CD14-positive monocyte (primary cell): ENCODE data around the gene MOK. TPM values are rescaled to one million over a fixed set of nuclear protein-coding genes. Genes with fewer than 3 reads are reported as not detected.

Experiments used
- DNase-seq, 3 donors: peaks; one replicate each; pipeline ENCODE4 v3.0.0-alpha.2; 2011 to 2022
- H2AFZ ChIP-seq: 2 replicates; pipeline ENCODE4 v1.6.0; 2012; ENCODE audit warnings: mild to moderate bottlenecking, low read depth, low read length, inconsistent platforms; ENCODE audit not compliant: insufficient read depth, poor library complexity, severe bottlenecking
- H3K27ac ChIP-seq, 2 donors: 1 replicate in 1 of 2; 2 replicates in 1 of 2; pipeline ENCODE4 v1.5.1; 2012 to 2013; ENCODE audit warnings: low read length in 2 of 2, control low read depth in 1 of 2, inconsistent platforms in 1 of 2, low read depth in 1 of 2, mild to moderate bottlenecking in 1 of 2
- H3K27me3 ChIP-seq, 2 donors: one replicate each; pipeline versions ENCODE4 v1.6.0 to v1.6.1; 2011 to 2013; ENCODE audit warnings: low read length in 2 of 2; ENCODE audit not compliant: control insufficient read depth in 2 of 2, insufficient read depth in 2 of 2
- H3K36me3 ChIP-seq, 2 donors: replicated peaks in 1 of 2; 1 replicate in 1 of 2; 2 replicates in 1 of 2; pipeline versions ENCODE4 v1.5.1 to v1.6.1; 2012 to 2013; ENCODE audit warnings: low read length in 2 of 2, control low read depth in 1 of 2, inconsistent platforms in 1 of 2, mild to moderate bottlenecking in 1 of 2; ENCODE audit not compliant: insufficient read depth in 2 of 2, control insufficient read depth in 1 of 2
- H3K4me1 ChIP-seq, 2 donors: 1 replicate in 1 of 2; 2 replicates in 1 of 2; pipeline versions ENCODE4 v1.5.1 to v1.6.1; 2012 to 2013; ENCODE audit warnings: low read length in 2 of 2, control low read depth in 1 of 2, inconsistent platforms in 1 of 2, mild to moderate bottlenecking in 1 of 2, moderate library complexity in 1 of 2; ENCODE audit not compliant: insufficient read depth in 2 of 2, control insufficient read depth in 1 of 2
- H3K4me2 ChIP-seq: replicated peaks from 2 replicates; pipeline ENCODE3; 2012; ENCODE audit warnings: low read length, moderate library complexity, mild to moderate bottlenecking; ENCODE audit not compliant: poor library complexity, severe bottlenecking; ENCODE audit errors: extremely low read depth
- H3K4me3 ChIP-seq, 3 experiments: fragments of 200-600 bp in 1 of 3; sonication (generic) in 1 of 3; replicated peaks in 1 of 3; 1 replicate in 2 of 3; 2 replicates in 1 of 3; pipeline ENCODE4 v1.5.1; 2011 to 2013; ENCODE audit warnings: low read length in 3 of 3, mild to moderate bottlenecking in 3 of 3, control low read depth in 2 of 3, low read depth in 2 of 3, inconsistent platforms in 1 of 3, moderate library complexity in 1 of 3
- H3K79me2 ChIP-seq: 2 replicates; pipeline ENCODE4 v1.6.0; 2012; ENCODE audit warnings: mild to moderate bottlenecking, control low read depth, inconsistent platforms, low read length, moderate library complexity; ENCODE audit not compliant: insufficient read depth
- H3K9ac ChIP-seq: 2 replicates; pipeline ENCODE4 v1.6.0; 2017; ENCODE audit warnings: low read length, mild to moderate bottlenecking; ENCODE audit not compliant: insufficient read depth, poor library complexity, severe bottlenecking
- H3K9me3 ChIP-seq, 2 donors: replicated peaks in 1 of 2; 1 replicate in 1 of 2; 2 replicates in 1 of 2; pipeline versions ENCODE4 v1.5.1 to v1.6.1; 2012 to 2013; ENCODE audit warnings: low read length in 2 of 2, control low read depth in 1 of 2; ENCODE audit not compliant: control insufficient read depth in 1 of 2, insufficient read depth in 1 of 2
- H4K20me1 ChIP-seq: 2 replicates; pipeline ENCODE4 v1.6.0; 2012; ENCODE audit warnings: mild to moderate bottlenecking, low read length, control low read depth, moderate library complexity; ENCODE audit not compliant: insufficient read depth
- H3K27ac Mint-ChIP-seq, 7 donors: one replicate each; pipeline ENCODE4 v1.8.0; 2020; ENCODE audit warnings: mild to moderate bottlenecking in 7 of 7, mixed read lengths in 7 of 7, moderate library complexity in 6 of 7, inconsistent platforms in 2 of 7
- H3K27me3 Mint-ChIP-seq, 3 donors: one replicate each; pipeline ENCODE4 v1.8.0; 2021 to 2022; ENCODE audit warnings: low read depth in 3 of 3, mild to moderate bottlenecking in 3 of 3, mixed read lengths in 3 of 3, moderate library complexity in 3 of 3, inconsistent platforms in 1 of 3
- H3K36me3 Mint-ChIP-seq, 2 donors: one replicate each; pipeline ENCODE4 v1.8.0; 2020; ENCODE audit warnings: mixed read lengths in 2 of 2, inconsistent platforms in 1 of 2, mild to moderate bottlenecking in 1 of 2
- H3K4me1 Mint-ChIP-seq: one replicate; pipeline ENCODE4 v1.8.0; 2020; ENCODE audit warnings: mild to moderate bottlenecking, mixed read lengths
- H3K4me3 Mint-ChIP-seq, 2 donors: one replicate each; pipeline ENCODE4 v1.8.0; 2020; ENCODE audit warnings: mild to moderate bottlenecking in 2 of 2, mixed read lengths in 2 of 2, moderate library complexity in 1 of 2
- H3K9me3 Mint-ChIP-seq, 7 donors: one replicate each; pipeline ENCODE4 v1.8.0; 2020 to 2022; ENCODE audit warnings: mixed read lengths in 7 of 7, mild to moderate bottlenecking in 6 of 7, moderate library complexity in 6 of 7, inconsistent platforms in 2 of 7
- WGBS: methylation state at CpG from one replicate; pipeline ENCODE4 v1.1.5; 2013; ENCODE audit warnings: missing lambda C conversion rate; ENCODE audit not compliant: insufficient coverage; 5-methylcytosine and 5-hydroxymethylcytosine counted together
- intact Hi-C, 2 donors: fragments of 100-400 bp; cut with micrococcal nuclease; formaldehyde crosslinking; loops; one replicate each; pipeline versions ENCODE4 v1.15.0 to v1.15.1; 2023
- polyA plus RNA-seq, 3 donors: library from polyadenylated mRNA; depleted of rRNA in 1 of 3; unstranded in 2 of 3; stranded (reverse) in 1 of 3; fragments of 300-500 nt in 2 of 3; fragments of >200 nt in 1 of 3; fragmentation: Illumina TruSeq in 2 of 3; gene quantifications; 1 replicate in 2 of 3; 2 replicates in 1 of 3; pipeline ENCODE4 v1.2.3, GENCODE V29; 2012 to 2021
- TF ChIP-seq, protein P1 (sequence below): fragments of 200-600 bp; IDR thresholded peaks from one replicate; pipeline ENCODE4 v1.8.0; 2022; ENCODE audit warnings: antibody characterized with exemption, mild to moderate bottlenecking

Gene MOK
- polyA plus RNA-seq, 3 donors, result 0.67 to 3.4 (median 1.8) TPM

DNA sequence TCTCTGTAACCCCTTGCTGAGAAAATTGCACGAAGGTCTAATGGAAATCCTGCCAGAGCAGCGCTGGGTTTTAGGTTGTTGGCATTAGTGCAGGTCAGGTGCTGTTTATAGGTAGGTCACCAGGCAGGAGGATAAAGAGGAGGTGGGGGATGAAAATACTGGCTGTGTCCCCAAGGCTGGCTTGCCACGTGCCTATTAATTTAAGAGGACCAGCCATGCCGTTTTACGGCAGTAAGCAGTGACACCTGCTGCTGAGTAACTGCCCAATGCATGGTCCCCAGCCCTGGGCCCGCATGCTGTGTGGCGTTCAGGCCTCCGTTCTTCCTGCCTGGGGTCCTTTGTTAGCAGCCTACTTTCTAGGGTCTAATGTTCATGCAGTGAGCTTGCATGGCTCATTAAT lies 98.0 kb downstream of the MOK start:
- Mint-ChIP-seq H3K27ac (no peak overlapping the region), H3K36me3 (peaks cover 74 to 92% of the 10 kb centered on the region in 2 donors), H3K27me3 (peaks cover 0 to 1% (median 0%) of the 10 kb centered on the region in 3 donors), H3K9me3 (peaks cover 0 to 1% (median 0%) of the 10 kb centered on the region in 7 donors), H3K4me3 (no peak overlapping the region), H3K4me1 (no peaks in the 10 kb centered on the region)
- DNase-seq, result no peak
- intact Hi-C loops, result no loop called here
- Histone ChIP-seq H2AFZ (no peak overlapping the region), H3K9me3 (no peaks in the 10 kb centered on the region), H3K79me2 (no peaks in the 10 kb centered on the region), H3K36me3 (peaks cover 70 to 94% of the 10 kb centered on the region in 2 donors), H3K9ac (no peak overlapping the region), H3K27me3 (no peaks in the 10 kb centered on the region), H3K4me3 (no peak overlapping the region), H3K4me2 (no peak overlapping the region), H4K20me1 (peaks cover 58% of the 10 kb centered on the region), H3K27ac (no peak overlapping the region), H3K4me1 (no peaks in the 10 kb centered on the region)
- 97% methylated on average over 8 of the region's 8 CpGs for WGBS
- TF ChIP-seq, protein P1, sequence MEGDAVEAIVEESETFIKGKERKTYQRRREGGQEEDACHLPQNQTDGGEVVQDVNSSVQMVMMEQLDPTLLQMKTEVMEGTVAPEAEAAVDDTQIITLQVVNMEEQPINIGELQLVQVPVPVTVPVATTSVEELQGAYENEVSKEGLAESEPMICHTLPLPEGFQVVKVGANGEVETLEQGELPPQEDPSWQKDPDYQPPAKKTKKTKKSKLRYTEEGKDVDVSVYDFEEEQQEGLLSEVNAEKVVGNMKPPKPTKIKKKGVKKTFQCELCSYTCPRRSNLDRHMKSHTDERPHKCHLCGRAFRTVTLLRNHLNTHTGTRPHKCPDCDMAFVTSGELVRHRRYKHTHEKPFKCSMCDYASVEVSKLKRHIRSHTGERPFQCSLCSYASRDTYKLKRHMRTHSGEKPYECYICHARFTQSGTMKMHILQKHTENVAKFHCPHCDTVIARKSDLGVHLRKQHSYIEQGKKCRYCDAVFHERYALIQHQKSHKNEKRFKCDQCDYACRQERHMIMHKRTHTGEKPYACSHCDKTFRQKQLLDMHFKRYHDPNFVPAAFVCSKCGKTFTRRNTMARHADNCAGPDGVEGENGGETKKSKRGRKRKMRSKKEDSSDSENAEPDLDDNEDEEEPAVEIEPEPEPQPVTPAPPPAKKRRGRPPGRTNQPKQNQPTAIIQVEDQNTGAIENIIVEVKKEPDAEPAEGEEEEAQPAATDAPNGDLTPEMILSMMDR, result no peak

DNA sequence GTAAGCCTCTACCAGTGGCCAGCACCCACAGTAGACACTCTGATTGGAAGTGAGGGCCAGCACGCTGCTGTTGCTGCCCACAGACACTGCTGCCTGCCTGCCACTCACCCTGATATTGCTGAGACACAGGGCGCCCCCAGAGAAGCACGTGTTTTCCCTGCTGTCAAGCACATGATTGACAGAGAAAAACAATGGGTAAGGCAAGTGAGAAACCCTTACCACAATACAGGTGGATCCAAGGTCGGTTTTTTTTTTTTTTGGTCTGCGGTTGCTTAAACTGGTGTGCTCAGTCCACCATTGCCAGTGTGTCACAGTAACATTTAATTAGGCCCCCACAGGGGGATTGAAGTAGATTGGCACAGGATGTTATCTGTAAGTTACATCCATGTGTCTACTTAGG lies 99.4 kb downstream of the MOK start:
- Histone ChIP-seq H4K20me1 (peaks cover 66% of the 10 kb centered on the region), H3K27ac (no peak overlapping the region), H3K4me3 (no peak overlapping the region), H2AFZ (no peak overlapping the region), H3K4me1 (no peaks in the 10 kb centered on the region), H3K79me2 (no peaks in the 10 kb centered on the region), H3K27me3 (no peaks in the 10 kb centered on the region), H3K9ac (no peak overlapping the region), H3K9me3 (no peaks in the 10 kb centered on the region), H3K36me3 (peaks cover 63 to 93% of the 10 kb centered on the region in 2 donors), H3K4me2 (no peak overlapping the region)
- TF ChIP-seq, protein P1, result no peak
- H3K27ac Mint-ChIP-seq, result no peak overlapping the region
- no peak overlapping the region for H3K4me3 Mint-ChIP-seq
- peaks cover 0 to 1% (median 0%) of the 10 kb centered on the region in 7 donors for H3K9me3 Mint-ChIP-seq
- H3K4me1 Mint-ChIP-seq, result peaks cover 6% of the 10 kb centered on the region
- WGBS, result no CpG with 5 or more reads among the region's 5 CpGs
- H3K36me3 Mint-ChIP-seq, result peaks cover 77 to 91% of the 10 kb centered on the region in 2 donors
- intact Hi-C loops, result no loop called here
- peaks cover 0 to 1% (median 0%) of the 10 kb centered on the region in 3 donors for H3K27me3 Mint-ChIP-seq
- DNase-seq, result no peak
